IPS-11a (cell line): ENCODE data around the gene NMB.
A peak's percentile ranks its signal among the peaks of the same experiment; 100 is the strongest.

Source experiments
- H3K4me3 ChIP-seq: one replicate; pipeline ENCODE4 v1.5.1; 2013; ENCODE audit warnings: low read depth, low read length, control low read depth

The NMB gene

DNA sequence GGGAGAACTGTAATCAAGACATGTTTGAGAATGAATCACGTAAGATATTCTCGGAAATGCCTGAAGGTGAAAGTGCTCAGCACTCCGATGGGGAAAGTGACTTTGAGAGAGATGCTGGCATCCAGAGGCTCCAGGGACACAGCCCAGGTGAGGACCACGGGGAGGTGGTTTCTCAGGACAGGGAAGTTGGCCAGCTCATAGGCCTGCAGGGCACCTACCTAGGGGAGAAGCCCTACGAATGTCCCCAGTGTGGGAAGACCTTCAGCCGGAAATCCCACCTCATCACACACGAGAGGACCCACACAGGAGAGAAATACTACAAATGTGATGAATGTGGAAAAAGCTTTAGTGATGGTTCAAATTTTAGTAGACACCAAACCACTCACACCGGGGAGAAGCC, 37.4 kb downstream of the NMB start:
- no peak overlapping the region for H3K4me3 ChIP-seq

DNA sequence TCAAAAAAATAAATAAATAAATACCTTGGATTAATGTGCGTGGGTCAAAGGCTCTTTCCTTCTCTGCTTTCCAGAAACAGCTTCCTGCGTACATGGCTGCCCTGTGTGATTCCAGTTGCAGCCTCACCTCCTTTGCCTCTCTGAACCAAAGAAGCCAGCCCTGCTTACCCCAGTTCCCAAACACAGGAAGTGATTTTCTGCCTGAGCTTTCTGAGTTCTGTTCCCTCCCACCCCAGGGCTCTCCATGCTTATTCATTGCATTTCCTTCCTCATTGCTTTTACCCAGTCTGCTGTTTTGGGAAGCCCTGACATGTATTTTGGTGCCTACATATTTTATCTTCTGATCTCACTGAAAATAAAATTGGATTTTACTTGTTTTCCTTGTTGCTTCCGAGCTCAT, 41.8 kb downstream of the NMB start:
- no peak overlapping the region for H3K4me3 ChIP-seq

DNA sequence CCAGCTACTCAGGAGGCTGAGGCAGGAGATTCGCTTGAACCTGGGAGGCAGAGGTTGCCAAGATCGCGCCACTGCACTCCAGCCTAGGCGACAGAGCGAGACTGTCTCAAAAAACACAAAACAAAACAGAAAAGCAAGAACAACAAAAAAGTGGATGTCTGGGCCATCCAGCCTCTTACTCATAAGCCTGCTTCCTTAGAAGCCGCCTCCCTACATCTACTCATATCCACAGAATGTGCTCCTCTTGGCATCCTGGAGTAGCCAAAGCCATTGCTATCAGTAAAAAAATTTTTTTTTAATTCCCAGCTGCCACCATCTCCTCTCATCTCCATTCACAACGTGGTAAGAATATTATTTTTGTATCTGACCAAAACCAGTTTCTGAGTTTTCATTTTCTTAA, 46.4 kb downstream of the NMB start:
- H3K4me3 ChIP-seq = no peak overlapping the region

DNA sequence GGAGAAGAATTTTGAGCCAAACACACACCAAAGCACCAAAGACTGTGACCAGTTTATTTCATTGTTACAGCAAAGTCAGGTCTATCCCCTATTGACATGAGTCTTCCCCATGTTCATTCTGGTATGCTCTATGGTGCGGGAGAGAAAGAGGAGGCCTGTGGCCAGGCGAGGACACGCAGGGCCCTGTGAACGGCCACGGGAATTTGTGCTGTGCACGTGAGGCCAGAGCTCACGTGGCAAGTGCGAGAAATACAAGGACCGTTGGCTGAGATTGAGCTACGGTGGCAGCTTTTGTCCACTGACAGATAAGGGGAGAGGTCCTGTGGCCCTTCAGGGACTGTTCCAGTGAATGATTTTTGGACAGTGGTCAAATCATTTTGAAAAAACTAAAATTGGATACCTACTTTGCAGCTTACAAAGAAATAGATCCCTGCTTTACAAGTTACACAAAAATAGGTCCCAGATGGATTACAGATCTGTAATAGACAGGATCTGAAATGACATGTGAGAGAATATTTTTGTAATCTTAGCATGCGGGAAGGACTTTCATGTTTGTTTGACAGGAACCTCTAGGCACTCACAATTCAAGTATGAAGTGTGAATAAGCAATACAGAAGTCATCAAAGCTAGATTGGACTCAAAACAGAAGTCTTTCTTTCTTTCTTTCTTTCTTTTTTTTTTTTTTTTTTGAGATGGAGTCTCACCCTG, 48.0 kb downstream of the NMB start:
- no peak overlapping the region for H3K4me3 ChIP-seq

DNA sequence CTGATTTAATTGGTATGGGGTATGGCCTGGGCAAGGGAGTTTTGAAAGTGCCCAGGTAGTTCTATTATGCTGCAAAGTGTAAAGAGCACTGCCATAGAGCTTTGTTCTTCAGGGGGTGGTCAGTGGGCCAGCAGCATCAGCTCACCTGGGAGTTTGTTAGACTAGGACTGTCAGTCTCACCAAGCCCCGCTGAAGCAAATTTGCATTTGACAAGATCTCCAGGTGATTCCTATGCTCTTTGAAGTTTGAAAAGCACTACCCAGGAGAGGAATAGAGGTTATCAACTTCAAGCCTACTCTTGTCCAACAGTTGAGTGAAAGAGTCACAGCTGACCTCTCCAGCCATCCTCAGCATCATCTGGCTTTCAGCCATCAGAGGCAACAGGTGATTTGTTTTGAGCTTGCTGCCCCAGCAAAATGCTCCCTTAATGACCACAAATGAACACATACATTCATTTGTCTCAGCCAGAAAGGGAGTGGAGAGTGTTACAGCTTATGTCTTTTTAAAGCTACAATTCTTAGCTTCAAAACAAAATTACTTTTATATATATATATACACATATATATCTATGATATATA, 49.2 kb downstream of the NMB start:
- H3K4me3 ChIP-seq = no peak overlapping the region

DNA sequence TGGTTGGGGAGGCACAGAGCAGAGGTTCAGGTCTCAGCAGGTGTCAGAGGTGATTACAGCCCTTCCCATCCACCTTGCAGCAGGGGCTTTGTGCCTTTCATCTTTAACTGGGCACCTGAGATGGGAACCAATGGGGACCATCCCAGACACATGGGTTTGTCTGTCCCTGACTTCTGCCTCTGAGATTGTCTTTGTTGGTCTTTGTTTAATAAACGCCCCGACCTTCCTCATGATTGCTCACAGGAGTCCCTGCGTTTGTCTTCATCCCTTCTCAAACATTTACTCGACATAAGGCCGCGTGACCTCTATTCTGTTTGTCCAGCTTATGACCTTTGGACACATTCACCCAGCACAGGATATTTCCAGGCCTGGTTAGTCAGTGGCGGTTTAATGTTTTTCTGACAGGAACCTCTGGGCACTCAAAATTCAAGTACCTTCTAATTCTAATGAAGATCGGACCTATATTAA, 51.3 kb downstream of the NMB start:
- H3K4me3 ChIP-seq = no peak overlapping the region

DNA sequence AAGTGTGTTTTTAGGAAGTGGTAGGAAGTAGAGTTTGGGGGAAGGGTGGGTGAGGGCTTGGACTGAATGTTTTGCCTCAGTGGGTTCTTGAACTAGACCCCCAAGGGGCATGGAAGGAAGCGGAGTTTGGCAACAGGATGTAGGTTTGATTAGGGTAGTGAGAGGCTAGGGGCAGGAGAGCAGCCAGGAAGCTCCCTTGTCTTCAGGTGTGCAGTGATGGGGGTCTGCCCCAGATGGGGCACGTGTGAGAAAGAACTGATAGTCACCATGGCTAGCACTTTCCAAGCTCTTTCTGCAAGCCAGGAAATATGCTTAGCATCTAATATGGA, 52.5 kb downstream of the NMB start:
- peak overlapping the region; percentile 21 for H3K4me3 ChIP-seq
